ENCODE data around the gene KRT37.
"Not testable (repeated sequence)": the region's sequence is repeated elsewhere in the genome, so short reads cannot be mapped to it uniquely, and the experiment has no call there.

Gene KRT37

GRCh38 chr17:41434415-41434814 is 10.0 kb upstream of the KRT37 start:
- DNase-seq (ENCODE audit: low read depth, low spot score), result no peak

- no peak for DNase-seq (ENCODE audit: low read depth, low spot score)
These were observed 9.6 kb upstream of the KRT37 start for GRCh38 chr17:41434005-41434404.

- DNase-seq (ENCODE audit: low read depth, low spot score), result no peak
These were observed 9.2 kb upstream of the KRT37 start for GRCh38 chr17:41433586-41433985.

- not testable (repeated sequence) for DNase-seq (ENCODE audit: low read depth, low spot score)
These were observed 6.0 kb upstream of the KRT37 start for GRCh38 chr17:41430376-41430775.

DNA sequence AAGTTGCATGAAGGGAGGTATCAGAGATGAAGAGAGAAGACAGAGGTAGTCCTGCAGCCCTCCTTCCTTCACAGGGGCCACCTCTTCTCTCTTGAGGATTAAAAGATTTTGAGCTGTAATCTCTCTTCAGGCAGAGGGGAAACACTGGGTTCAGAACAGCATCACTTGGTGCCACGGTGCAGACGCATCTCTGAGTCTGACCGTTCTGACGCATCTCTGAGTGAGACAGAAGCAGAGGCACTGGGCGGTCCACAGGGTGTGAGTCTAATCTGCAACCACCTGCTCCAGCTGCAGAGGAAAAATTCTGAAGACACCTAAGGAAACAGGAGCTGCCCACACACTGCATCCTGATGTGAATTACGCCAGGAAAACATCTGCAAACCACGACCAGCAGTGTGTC is 5.3 kb upstream of the KRT37 start:
- no peak for DNase-seq (ENCODE audit: low read depth, low spot score)

DNA sequence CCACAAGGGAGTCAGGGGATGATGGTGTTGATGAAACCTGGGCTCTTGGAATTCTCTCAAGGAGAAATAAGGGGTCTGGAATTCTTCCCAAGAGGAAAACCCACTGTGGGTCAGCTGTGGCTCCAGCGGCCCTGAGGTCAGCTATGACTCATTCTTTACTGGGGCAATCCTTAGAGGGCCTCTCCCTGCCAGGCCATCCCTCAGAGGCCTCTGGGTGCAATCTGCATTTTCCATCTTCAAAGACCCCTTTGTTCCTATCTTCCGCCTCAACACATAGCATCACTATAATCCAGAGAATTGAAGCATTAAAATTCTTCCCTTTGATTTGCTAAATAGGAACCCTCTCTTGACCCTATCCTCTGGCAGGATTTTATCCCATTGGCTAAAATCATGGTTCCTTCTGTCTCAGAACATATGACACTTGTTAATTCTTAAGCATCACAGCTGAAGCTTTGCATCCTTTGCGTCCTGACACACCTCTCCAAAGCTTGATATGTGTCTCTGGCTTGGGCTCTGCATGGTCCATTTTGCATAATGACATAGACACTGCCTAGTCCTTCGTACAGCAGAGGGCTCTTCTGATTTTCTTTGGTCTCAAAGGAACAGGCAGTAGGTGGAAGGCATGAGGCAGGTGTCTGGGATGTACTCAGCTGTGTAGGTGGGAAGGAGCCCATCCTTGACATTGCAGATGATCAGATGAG is 4.4 kb upstream of the KRT37 start:
- DNase-seq (ENCODE audit: low read depth, low spot score), result no peak

DNA sequence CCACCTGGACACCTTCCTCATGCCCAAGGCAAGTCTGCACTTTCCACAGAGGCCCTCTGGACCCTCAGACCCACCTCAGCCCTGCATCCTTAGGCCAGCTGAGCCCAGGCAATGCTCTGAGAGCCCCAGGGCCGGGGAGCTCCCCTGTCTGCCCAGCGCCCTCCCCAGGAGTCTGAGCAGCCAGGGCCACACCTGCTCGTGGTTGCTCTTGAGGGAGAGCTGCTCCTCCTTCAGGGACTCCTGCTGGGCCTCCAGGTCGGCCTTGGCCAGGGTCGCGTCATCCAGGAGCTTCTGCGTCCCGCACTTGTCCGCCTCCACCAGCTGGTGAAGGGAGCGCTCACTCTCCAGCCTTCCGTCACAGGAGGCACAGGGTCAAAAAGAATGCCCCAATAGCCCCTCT is 1.8 kb downstream of the KRT37 start:
- not testable (repeated sequence) for DNase-seq (ENCODE audit: low read depth, low spot score)

DNA sequence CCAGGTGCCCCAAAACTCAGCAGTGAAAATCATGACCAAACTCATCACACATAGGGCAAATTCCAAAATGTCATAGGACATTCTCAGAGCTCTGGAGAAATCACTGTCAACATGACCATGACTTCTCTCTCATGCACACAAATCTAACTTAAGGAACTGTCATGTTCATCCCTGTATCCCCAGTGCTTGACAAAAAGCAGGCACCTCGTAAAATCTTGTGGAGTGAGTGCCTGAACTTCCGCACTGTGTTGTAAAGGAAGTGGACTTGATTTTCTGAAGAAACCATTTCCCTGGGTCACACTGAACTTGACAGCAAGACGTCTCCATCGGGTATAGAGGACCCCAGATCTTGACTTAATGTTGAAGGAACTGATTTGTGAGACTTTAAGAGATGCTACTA is 2.8 kb downstream of the KRT37 start:
- no peak for DNase-seq (ENCODE audit: low read depth, low spot score)

GRCh38 chr17:41421116-41421515 is 3.3 kb downstream of the KRT37 start:
- DNase-seq (ENCODE audit: low read depth, low spot score), result no peak

GRCh38 chr17:41420134-41420533 is 4.3 kb downstream of the KRT37 start:
- DNase-seq (ENCODE audit: low read depth, low spot score), result no peak

DNA sequence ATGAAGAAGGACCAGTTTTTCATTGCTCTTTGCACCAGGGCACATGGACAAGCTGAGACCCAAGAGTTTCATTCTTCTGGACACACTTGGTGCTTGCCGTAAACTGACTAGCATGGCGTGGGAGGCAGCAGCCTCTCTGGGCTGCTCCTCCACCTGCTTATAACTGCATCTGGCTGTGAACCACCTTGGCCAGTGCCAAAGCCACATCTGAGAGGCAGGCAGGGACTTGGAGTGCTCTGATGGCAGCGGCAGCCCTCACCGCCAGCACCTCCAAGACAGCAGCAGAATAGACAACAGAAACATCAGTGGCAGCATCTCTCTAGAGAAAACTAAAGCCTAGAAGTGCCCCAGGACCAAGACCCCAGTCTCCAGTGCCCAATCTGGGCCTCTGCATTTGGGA is 4.7 kb downstream of the KRT37 start:
- no peak for DNase-seq (ENCODE audit: low read depth, low spot score)

- no peak for DNase-seq (ENCODE audit: low read depth, low spot score)
These were observed 6.1 kb downstream of the KRT37 start for GRCh38 chr17:41418116-41418860.

- no peak for DNase-seq (ENCODE audit: low read depth, low spot score)
These were observed 6.8 kb downstream of the KRT37 start for GRCh38 chr17:41417576-41418015.

DNA sequence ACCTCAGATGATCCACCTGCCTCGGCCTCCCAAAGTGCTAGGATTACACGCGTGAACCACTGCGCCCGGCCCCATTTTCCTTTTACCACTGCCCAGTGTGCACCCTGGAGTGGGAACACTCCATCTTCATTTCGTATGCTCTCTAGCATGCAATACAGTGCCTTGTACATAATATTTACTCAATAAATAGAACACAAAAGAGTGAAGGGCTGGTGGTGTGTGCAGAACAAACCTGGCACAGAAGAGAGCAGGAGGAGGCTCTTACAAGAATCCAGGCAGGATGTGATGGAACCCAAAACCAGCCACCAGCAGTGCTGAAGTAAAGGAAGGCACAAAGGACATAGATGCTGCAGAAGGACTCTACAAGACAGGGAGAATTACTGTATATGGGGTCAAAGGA is 7.3 kb downstream of the KRT37 start:
- no peak for DNase-seq (ENCODE audit: low read depth, low spot score)

- DNase-seq (ENCODE audit: low read depth, low spot score), result no peak
These were observed 7.9 kb downstream of the KRT37 start for GRCh38 chr17:41416479-41416878.

DNA sequence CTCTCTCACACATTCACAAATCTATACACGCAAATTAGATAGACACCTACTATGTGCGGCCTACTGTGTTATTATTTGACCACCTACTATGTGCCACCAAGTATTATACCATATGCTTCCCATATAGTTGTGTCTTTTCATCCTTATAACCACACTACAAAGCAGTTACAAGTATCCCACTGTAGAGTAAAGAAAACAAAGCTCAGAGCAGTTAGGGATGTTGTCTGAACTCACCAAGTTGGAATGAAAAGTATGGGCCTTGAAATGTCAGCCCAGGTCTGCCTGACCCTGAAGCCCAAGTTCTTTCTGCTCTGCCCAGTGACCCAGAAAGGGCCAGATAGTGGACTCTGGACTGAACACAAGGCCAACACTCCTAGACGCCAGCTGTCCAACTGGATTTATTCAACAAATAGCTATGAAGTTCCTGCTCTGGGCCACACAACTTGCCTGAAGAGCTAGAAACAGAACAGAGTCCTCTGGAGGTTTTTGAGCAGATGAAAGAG is 8.5 kb downstream of the KRT37 start:
- DNase-seq (ENCODE audit: low read depth, low spot score), result no peak

DNA sequence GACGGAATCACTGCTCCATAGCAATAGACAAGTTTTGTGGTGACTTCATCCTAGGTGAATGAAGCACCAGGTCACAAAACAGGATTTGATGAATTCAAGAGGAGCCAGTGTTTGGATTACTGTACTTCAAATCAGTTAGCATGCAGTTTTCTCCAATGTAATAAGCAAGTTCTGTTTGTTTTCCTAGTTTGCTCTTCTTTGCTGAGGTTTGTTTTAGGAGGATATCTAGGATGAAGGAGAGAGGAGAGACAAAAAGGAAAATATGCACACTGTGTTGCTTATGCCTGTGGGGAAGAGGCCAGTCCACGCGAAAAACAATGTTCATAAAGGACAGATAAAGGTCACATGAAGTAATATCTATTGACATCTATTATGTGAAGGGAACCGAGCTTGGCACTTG is 9.0 kb downstream of the KRT37 start:
- DNase-seq (ENCODE audit: low read depth, low spot score), result no peak

GRCh38 chr17:41413982-41414381 is 10.4 kb downstream of the KRT37 start:
- no peak for DNase-seq (ENCODE audit: low read depth, low spot score)

DNA sequence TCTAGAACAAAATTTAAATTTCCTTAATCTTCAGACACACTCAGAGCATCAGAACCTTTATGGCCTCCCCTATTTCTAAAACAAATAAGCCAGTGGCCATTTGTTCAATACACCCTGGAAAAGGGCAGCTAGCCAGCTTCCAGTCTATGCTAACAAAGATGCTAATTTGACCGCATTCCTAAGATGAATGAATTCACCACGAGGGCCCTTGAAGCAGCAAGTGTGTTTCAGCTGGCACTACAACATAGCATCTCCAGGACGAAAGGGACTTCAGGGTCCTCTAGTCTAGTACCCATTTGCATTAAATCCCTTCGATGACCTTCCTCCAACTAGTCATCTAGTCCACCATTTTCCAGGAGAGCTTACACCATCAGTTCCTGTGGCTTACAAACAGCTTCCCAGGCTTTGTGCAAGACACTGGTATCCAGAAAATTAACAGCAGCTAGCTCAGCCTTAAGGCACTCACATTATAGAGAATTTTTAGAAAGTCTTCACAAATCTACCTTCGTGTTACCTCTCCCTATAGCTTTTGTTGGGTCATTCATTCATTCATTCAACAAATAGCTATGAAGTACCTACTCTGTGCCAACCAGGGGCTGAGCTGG is 10.9 kb downstream of the KRT37 start:
- no peak for DNase-seq (ENCODE audit: low read depth, low spot score)

DNA sequence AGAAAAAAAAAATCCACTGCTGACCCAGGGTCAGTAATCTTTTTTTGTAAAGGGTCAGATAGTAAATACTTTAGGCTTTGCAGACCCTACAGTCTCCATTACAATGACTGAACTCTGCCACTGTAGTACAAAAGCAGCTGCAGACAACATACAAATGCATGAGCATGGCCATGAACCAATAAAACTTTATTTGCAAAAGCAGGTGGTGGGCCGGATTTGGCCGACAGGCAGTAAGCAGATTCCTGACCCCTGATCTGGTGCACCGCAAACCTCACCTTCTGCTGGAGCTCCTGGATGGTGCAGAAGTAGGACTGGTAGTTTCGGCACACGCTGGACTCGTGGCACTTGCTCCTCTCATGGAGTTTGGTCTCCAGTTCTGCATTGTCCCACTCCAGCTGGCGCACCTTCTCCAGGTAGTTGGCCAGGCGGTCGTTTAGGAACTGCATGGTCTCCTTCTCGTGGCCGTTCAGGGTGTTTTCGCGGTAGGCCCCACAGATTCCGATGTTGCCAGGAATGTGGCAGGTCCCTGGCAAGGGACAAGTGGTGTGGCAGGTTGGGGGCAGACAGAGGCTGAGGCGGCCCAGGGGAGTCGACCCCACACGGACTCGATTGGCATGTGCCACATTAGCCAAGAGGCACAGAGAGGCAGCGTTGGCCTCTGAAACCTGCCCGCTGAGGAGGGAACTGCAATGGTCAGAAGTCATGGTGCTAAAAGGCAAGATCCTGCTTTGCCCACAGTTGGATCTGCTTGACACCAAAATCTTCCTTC is 13.1 kb downstream of the KRT37 start:
- DNase-seq (ENCODE audit: low read depth, low spot score), result no peak

GRCh38 chr17:41407226-41407625 is 17.2 kb downstream of the KRT37 start:
- no peak for DNase-seq (ENCODE audit: low read depth, low spot score)

DNA sequence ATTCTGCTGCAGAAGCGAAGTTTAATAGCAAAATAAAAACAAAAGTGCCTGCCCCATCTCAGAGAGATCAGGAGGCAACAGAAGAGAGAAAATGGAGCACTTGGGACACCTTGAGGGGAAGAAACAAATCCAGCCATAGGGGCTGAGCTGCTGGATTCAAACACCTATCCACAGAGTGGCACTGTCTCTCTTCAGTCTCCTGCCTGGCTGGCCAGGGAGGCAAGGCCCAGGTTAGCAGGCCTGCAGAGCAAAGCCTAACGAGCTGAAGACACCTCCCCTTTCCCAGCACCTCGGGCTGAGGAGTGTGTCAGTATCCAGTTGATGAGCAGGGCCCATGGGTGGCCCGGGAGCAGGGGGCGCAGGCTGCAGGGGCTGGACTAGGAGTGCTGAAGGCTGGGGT is 18.2 kb downstream of the KRT37 start:
- no peak for DNase-seq (ENCODE audit: low read depth, low spot score)
